DND-41 (cell line): ENCODE results near the gene PLK2.

ENCODE experiments used
- ATAC-seq: fragments of 200-7000 bp; cut with Tn5 transposase; 3 replicates; pipeline ENCODE4 v1.9.1; 2021; ENCODE audit warnings: low read depth; ENCODE audit not compliant: insufficient read depth
- DNase-seq: peaks from one replicate; pipeline ENCODE4 v3.0.0-alpha.2; 2020
- H2AFZ ChIP-seq: 2 replicates; pipeline ENCODE4 v1.6.0; 2012; ENCODE audit warnings: low read depth, low read length
- H3K27ac ChIP-seq: 2 replicates; pipeline ENCODE4 v1.5.1; 2012; ENCODE audit warnings: low read length, inconsistent platforms
- H3K27me3 ChIP-seq: fragments of 200-600 bp; sonication (generic); 2 replicates; pipeline ENCODE4 v1.6.0; 2012; ENCODE audit warnings: low read length, mild to moderate bottlenecking, inconsistent platforms; ENCODE audit not compliant: insufficient read depth, poor library complexity
- H3K36me3 ChIP-seq: 2 replicates; pipeline ENCODE4 v1.5.1; 2012; ENCODE audit warnings: low read length, inconsistent platforms; ENCODE audit not compliant: insufficient read depth
- H3K4me1 ChIP-seq: 2 replicates; pipeline ENCODE4 v1.5.1; 2012; ENCODE audit warnings: mild to moderate bottlenecking, low read length; ENCODE audit not compliant: insufficient read depth
- H3K4me2 ChIP-seq: 2 replicates; pipeline ENCODE4 v1.6.0; 2012; ENCODE audit warnings: mild to moderate bottlenecking, moderate library complexity, low read length, inconsistent platforms; ENCODE audit not compliant: insufficient read depth
- H3K4me3 ChIP-seq, 2 experiments: fragments of 200-600 bp in 1 of 2; shearing (Covaris generic) in 1 of 2; 2 replicates each; pipeline ENCODE4 v1.5.1; 2012 to 2016; ENCODE audit warnings: inconsistent platforms in 2 of 2, low read length in 2 of 2, mild to moderate bottlenecking in 2 of 2, low read depth in 1 of 2, moderate library complexity in 1 of 2
- H3K79me2 ChIP-seq: 2 replicates; pipeline ENCODE4 v1.6.0; 2012; ENCODE audit warnings: low read length, inconsistent platforms; ENCODE audit not compliant: insufficient read depth
- H3K9ac ChIP-seq: 2 replicates; pipeline ENCODE4 v1.6.0; 2012; ENCODE audit warnings: low read depth, mild to moderate bottlenecking, inconsistent platforms, low read length, moderate library complexity
- H3K9me3 ChIP-seq: 2 replicates; pipeline ENCODE4 v1.5.1; 2012; ENCODE audit warnings: low read length, moderate library complexity, mild to moderate bottlenecking, inconsistent platforms; ENCODE audit not compliant: insufficient read depth, severe bottlenecking
- H4K20me1 ChIP-seq: 2 replicates; pipeline ENCODE4 v1.6.0; 2012; ENCODE audit warnings: low read length; ENCODE audit not compliant: insufficient read depth
- CTCF ChIP-seq: IDR thresholded peaks from 2 replicates; pipeline ENCODE4 v1.5.1; 2012; ENCODE audit warnings: borderline replicate concordance, low read length, moderate library complexity, mild to moderate bottlenecking; ENCODE audit not compliant: poor library complexity, severe bottlenecking; ENCODE audit errors: extremely low read depth
- EZH2 ChIP-seq: IDR thresholded peaks from 3 replicates; pipeline ENCODE4 v1.6.1; 2012; ENCODE audit warnings: borderline replicate concordance, low read depth, mild to moderate bottlenecking, moderate library complexity, low read length, inconsistent platforms; ENCODE audit not compliant: severe bottlenecking

PLK2 gene

GRCh38 chr5:58460732-58461286 is 923 bp upstream of the PLK2 start:
- ATAC-seq (peak; percentile 85), DNase-seq (peak; percentile 84)
- Histone ChIP-seq H3K36me3 (peaks cover 6% of the 10 kb centered on the region; the same call in 1 of the 2 replicates), H3K4me3 (peak overlapping the region; percentile 46 to 78; a peak in 3 of 4 replicates), H3K79me2 (no peaks in the 10 kb centered on the region), H3K4me2 (peak overlapping the region; percentile 91), H2AFZ (peak overlapping the region; percentile 92), H4K20me1 (no peaks in the 10 kb centered on the region), H3K4me1 (peaks cover 40% of the 10 kb centered on the region), H3K9ac (peak overlapping the region; percentile 72), H3K9me3 (no peaks in the 10 kb centered on the region), H3K27ac (peak overlapping the region; percentile 69), H3K27me3 (peaks cover 12% of the 10 kb centered on the region)
- peak; percentile 94 for TF ChIP-seq CTCF
- no peak for TF ChIP-seq EZH2

- Histone ChIP-seq H3K4me3 (peak overlapping the region; percentile 46 to 78; a peak in 3 of 4 replicates), H3K79me2 (no peaks in the 10 kb centered on the region), H3K9me3 (no peaks in the 10 kb centered on the region), H2AFZ (peak overlapping the region; percentile 92), H3K36me3 (peaks cover 18% of the 10 kb centered on the region), H3K9ac (peak overlapping the region; percentile 72), H3K4me1 (peaks cover 40% of the 10 kb centered on the region), H3K4me2 (peak overlapping the region; percentile 91), H3K27ac (peak overlapping the region; percentile 41), H3K27me3 (peaks cover 12% of the 10 kb centered on the region), H4K20me1 (no peaks in the 10 kb centered on the region)
- ATAC-seq = no peak; the same call in 2 of the 3 replicates
- TF ChIP-seq EZH2 = peak; percentile 74
- no peak for TF ChIP-seq CTCF
- DNase-seq = no peak
Measured at GRCh38 chr5:58459146-58460001, 512 bp downstream of the PLK2 start.

- Histone ChIP-seq H3K27ac (no peak overlapping the region), H3K4me3 (peak overlapping the region in 1 of 2 experiments; percentile 78; a peak in 2 of 4 replicates), H3K9me3 (no peaks in the 10 kb centered on the region), H3K9ac (peak overlapping the region; percentile 72; the same call in 1 of the 2 replicates), H3K27me3 (peaks cover 12% of the 10 kb centered on the region), H3K36me3 (peaks cover 18% of the 10 kb centered on the region), H4K20me1 (no peaks in the 10 kb centered on the region), H3K79me2 (no peaks in the 10 kb centered on the region), H2AFZ (0 out of 2 replicates have a peak overlapping the region, but pooled peaks have one; percentile 46), H3K4me2 (peak overlapping the region; percentile 91), H3K4me1 (peaks cover 40% of the 10 kb centered on the region)
- no peak for TF ChIP-seq EZH2
- no peak for TF ChIP-seq CTCF
- DNase-seq = no peak
- no peak for ATAC-seq
Measured at GRCh38 chr5:58458743-58459145, 1.1 kb downstream of the PLK2 start.
